ENCODE data around the gene PRAC2.

PRAC2 gene

GRCh38 chr17:48755356-48755755 lies 32.4 kb downstream of the PRAC2 start:
- no peak for DNase-seq (ENCODE audit: low read depth)

GRCh38 chr17:48756830-48757251 lies 33.9 kb downstream of the PRAC2 start:
- DNase-seq (ENCODE audit: low read depth): no peak

- no peak for DNase-seq (ENCODE audit: low read depth)
These were observed 34.6 kb downstream of the PRAC2 start for GRCh38 chr17:48757524-48757961.

- no peak for DNase-seq (ENCODE audit: low read depth)
These were observed 36.3 kb downstream of the PRAC2 start for GRCh38 chr17:48759288-48759687.

- DNase-seq (ENCODE audit: low read depth): no peak
These were observed 37.4 kb downstream of the PRAC2 start for GRCh38 chr17:48760411-48760810.

GRCh38 chr17:48761114-48761513 lies 38.1 kb downstream of the PRAC2 start:
- DNase-seq (ENCODE audit: low read depth): no peak

GRCh38 chr17:48767263-48767774 lies 44.3 kb downstream of the PRAC2 start:
- no peak for DNase-seq (ENCODE audit: low read depth)

GRCh38 chr17:48769009-48769675 lies 46.2 kb downstream of the PRAC2 start:
- no peak for DNase-seq (ENCODE audit: low read depth)

- no peak for DNase-seq (ENCODE audit: low read depth)
These were observed 48.0 kb downstream of the PRAC2 start for GRCh38 chr17:48770954-48771353.

GRCh38 chr17:48773245-48773644 lies 50.3 kb downstream of the PRAC2 start:
- no peak for DNase-seq (ENCODE audit: low read depth)

Data from HS-27A (cell line).